Measurements from ENCODE around the gene COPZ1. TPM values are rescaled to one million over a fixed set of nuclear protein-coding genes. Genes with fewer than 3 reads are reported as not detected.

COPZ1 gene
- total RNA-seq, 1 donor from 2014 or later = 139 TPM

DNA sequence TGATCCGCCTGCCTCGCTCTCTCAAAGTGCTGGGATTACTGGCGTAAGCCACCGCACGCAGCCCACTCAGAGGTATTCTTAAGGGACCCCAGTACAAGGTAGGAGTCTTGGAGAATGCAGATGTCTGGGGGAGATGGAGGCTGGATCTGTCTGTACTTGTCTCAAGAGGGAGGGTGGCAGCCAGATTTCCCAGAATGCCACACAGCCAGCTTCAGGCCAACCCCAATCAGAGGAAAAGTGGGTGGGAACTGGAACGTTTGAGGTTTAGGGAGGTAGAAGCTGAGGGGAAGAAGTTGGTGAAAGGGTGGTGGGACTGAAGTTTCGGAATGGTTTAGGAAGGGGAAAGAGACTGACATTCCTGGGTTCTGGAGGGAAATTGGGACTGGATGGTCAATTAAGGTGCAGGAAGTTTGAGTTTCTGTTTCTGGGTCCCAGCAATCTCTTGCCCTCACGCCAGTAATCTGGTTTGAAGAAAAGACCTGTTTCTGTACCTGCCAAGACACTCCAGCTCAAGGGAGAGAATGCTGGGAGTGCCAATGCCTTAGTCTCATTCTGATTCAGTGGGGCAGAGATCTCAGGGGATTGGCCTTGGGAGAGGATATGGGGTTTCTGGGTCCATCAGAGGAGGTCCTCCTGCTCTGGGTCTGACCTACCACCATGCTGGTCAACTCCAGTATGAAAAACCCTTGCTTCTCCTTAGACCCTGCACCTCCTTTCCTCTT lies 67.7 kb downstream of the COPZ1 start:
- intact Hi-C loops (cut with micrococcal nuclease) = no loop called here

- intact Hi-C loops (cut with micrococcal nuclease) = no loop called here
These were observed 68.3 kb downstream of the COPZ1 start for GRCh38 chr12:54393207-54393609.

DNA sequence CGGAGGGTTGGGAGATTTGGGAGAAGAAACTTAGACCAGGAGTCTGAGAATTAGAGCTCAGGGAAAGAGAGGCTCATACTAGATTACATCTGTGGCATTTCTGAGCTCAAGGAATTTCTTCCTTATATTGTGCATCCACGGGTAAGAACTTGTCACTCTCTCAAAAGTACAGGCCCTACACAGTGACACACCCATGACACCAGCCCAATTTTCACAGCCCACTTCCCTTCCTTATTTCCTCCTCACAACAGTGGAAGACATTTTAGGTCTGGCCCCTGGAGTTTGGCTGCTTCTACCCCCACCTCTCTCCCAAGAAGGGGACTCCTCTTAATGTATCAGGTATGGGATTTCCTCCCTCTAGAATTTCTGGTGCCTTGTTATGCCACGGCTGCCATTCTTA lies 68.8 kb downstream of the COPZ1 start:
- intact Hi-C loops (cut with micrococcal nuclease) = no loop called here

- intact Hi-C loops (cut with micrococcal nuclease) = no loop called here
These were observed 69.4 kb downstream of the COPZ1 start for GRCh38 chr12:54394281-54394719.

DNA sequence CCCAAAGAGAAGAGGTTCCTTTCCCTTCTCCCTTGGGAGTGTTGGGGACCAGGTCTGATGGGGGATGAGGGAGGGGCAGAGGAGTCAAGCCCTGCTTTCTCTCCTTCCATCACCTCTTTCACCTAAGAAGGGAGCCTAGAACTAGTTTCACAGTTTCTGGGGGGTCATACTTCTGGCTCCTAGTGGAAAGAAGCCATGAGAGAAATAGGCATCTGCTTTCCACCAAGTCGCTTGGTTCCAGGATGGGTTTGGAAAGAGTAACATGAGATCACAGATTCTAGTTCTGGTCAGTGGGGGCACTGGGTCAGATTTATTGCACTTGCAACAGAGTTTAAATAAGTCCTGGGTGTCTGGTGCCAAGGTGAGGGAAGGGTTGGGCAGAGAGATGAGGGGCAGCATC lies 70.1 kb downstream of the COPZ1 start:
- intact Hi-C loops (cut with micrococcal nuclease) = no loop called here

DNA sequence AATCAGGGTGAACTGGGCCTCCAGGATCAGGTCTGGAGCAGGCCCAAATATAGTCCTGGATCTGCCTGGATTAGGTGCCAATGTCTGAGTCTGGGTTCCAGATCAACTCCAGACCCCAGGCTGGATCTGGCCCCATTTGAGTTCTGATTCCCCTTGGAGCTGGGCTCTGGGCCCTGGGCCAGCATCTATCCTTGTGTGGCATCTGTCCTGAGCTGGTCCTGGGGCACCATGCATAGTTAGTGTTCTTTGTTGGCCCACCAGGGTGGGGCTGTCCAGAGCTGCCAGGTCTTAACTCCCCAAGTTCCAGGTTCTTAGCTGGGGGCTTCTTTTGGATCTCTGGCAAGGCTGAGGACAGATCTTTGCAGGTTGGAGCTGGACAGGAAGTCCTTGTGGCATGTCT lies 70.6 kb downstream of the COPZ1 start:
- intact Hi-C loops (cut with micrococcal nuclease) = no loop called here

DNA sequence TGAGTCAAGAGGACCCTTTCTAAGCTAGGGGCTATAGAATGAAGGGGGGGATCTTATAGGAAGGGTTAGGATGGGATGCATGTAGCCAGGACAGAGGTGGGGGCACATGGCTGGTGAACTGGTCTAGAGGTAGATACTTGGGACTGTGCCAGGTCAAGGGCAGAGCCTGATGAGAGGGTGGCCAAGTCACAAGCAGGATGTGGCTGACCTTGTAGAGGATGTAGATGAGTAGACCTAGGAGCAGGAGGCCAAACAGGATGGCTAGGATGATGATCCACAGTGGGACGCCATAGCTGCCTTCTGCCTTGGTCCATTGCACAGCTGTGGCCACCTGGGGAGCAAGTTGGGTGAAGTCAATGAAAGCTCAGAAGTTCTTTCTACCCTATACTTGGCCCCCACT lies 72.2 kb downstream of the COPZ1 start:
- intact Hi-C loops (cut with micrococcal nuclease) = no loop called here

GRCh38 chr12:54398218-54398617 lies 73.3 kb downstream of the COPZ1 start:
- intact Hi-C loops (cut with micrococcal nuclease) = loop anchor here (2.0 kb wide), 1 partner anchor 15 kb away; no protein-coding TSS in a partner anchor

DNA sequence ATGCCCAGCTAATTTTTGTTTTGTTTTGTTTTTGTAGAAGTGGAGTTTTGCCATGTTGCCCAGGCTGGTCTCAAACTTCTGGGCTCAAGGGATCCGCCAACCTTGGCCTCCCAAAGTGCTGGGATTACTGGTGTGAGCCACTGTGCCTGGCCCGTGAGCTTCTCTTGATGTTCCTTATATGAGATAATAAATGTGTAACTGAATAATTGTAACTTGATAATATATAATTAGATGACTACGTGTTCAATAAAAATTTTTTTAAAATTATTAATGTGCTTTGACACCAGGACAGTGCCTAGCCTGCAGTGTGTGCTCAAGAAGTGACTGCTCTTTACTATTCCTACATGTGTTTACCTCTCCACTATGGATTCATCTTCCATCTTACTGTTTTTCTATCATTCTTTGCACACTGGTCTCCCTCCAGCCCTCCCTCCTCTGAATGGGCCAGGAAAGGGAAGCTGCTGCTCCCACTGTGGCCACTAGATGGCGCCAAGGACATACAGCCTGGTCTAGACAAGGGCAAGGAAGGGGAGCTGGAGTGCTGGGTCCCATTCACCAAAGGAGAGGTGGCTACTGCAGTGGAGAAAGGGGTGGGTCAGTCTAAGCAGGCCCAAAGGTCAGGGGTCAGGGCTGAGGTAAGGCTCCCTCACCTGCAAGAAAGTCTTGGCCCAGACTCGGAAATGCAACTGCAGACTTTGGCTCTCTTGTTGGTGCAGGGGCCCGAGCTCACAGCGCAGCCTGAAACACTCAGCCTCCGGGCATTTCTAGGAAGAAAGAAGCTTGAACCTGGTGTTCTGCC lies 74.3 kb downstream of the COPZ1 start:
- intact Hi-C loops (cut with micrococcal nuclease) = loop anchor here (1.0 to 2.0 kb wide), 2 partner anchors 14 to 40 kb away; no protein-coding TSS in a partner anchor

DNA sequence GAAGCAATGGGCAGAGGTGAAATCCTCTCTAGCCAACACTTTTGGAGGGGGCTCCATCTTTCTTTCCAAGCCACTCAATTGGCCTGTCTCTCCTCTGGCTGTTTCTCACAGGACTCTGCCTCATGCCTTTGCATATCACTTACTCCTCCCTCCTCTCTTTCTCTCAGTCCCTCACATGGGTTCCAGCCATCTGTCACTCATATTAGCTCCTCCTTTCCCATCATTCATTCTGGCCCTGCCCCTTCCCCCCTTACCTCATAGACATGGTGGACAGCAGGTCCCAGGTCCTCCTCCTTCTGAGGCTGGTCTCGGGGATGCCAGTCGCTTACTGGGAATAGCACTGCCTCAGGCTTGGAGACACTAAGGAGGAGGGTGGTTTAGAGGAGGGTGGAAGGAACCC lies 76.2 kb downstream of the COPZ1 start:
- intact Hi-C loops (cut with micrococcal nuclease) = no loop called here

Other genes with a start within 250 kb of the COPZ1 start
- gene SMUG1, start 136.1 kb upstream of the COPZ1 start, total RNA-seq = 25.7 and 27.5 TPM in 2 replicates
- 152 and 153 TPM in 2 replicates for gene CBX5, start 45.0 kb upstream of the COPZ1 start, total RNA-seq
- 1,517 and 1,552 TPM in 2 replicates for gene HNRNPA1, start 44.4 kb upstream of the COPZ1 start, total RNA-seq
- not detected in 2 replicates for gene NFE2, start 24.1 kb upstream of the COPZ1 start, total RNA-seq
- gene GPR84, start 39.4 kb downstream of the COPZ1 start, total RNA-seq = 0.32 and 0.39 TPM in 2 replicates
- 0.57 and 0.70 TPM in 2 replicates for gene ZNF385A, start 59.6 kb downstream of the COPZ1 start, total RNA-seq
- gene ITGA5, start 94.1 kb downstream of the COPZ1 start, total RNA-seq = 80.3 and 81.0 TPM in 2 replicates
- gene GTSF1, start 148.5 kb downstream of the COPZ1 start, total RNA-seq = 9.4 and 10.2 TPM in 2 replicates
- 167 and 169 TPM in 2 replicates for gene NCKAP1L, start 172.6 kb downstream of the COPZ1 start, total RNA-seq
- gene PDE1B, start 224.5 kb downstream of the COPZ1 start, total RNA-seq = 18.5 and 18.7 TPM in 2 replicates

Measured in T-helper 2 cell treated with Interferon-gamma antibody and Interleukin-4, amounts not matched to agents 100 ng/mL and 5 ng/mL, for 36 hours (primary cell).